ENCODE results near the gene CCR5.

DNA sequence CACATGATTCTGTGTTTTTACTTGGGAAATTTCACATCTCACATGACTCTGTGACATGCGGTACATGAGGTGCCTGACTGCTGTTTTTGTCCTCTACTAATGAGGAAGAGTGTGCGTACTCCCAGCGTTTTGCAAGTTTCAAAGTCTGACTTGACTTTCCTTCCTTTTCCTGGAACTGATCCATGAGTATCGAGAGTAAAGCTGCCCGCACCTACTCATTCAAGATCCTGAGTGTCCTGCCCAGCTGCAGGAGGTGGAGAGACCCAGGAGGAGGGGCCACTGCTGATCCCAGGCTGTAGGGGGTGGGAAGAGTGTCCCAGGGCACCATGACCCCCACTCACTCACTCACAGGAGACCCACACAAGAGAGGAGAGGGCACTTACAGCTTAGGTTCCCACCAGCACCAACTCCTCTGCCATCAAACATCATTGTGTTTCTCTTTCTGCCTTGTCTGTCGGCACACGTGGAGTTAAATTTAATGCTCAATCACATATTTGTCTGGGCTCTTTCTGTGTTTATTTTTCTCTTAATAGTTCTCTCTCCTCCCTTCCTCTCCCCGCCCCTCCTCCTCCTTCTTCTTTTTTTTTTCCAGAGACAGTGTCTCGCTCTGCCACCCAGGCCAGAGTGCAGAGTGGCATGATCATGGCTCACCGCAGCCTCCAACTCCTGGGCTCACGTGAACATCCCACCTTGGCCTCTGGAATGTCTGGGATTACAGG, 34.7 kb downstream of the CCR5 start:
- no peak for TF ChIP-seq CTCF (IDR thresholded peaks at IDR 0.05)
- peak; percentile 7 to 60 for TF ChIP-seq POLR2A (IDR thresholded peaks at IDR 0.05)

Measured in Peyer's patch (tissue), 4 donors.